NCI-H2196 treated with DMSO at 0.1 percent for 48 hours (cell line): ENCODE data around the gene CDC14B.
"Not testable (repeated sequence)": the region's sequence is repeated elsewhere in the genome, so short reads cannot be mapped to it uniquely, and the experiment has no call there.

Experiments
- DNase-seq: peaks from one replicate; lab custom pipeline; 2025; ENCODE audit not compliant: unreplicated experiment; lab: John Stamatoyannopoulos, UW

CDC14B gene

DNA sequence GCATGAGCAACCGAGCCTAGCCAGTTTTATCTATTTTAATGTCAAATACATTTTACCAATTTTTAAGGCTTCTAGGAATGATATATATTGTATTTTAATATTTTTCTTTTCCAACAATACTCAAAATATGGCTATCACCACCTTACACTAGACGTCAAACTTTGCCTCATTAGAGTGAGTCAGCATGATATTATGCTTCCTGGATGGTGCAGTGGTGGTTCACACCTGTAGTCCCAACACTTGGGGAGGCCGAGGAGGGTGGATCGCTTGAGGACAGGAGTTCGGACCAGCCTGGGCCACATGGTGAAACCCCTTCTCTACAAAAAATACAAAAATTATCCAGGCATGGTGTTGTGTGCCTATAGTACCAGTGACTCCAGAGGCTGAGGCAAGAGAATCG is 7.3 kb upstream of the CDC14B start:
- DNase-seq, result no peak

DNA sequence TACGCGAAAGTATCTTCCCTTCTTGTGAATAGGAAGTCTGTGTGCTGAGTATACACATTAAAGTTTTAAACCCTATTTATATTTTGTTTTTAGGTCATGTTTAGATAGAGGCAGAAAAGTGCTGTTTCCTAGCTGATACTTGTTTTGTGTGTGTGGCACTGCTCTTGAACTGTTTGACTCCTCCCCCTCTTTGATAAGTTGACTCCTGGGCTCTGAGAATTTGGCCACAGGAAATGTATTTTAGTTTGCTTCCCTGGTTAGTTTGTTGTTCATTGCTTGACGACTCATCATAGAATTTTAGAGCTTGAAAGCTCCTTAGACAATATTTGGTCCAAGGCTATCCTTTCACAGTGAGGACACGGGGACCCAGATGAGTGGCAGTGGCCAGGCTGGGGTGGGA is 2.0 kb upstream of the CDC14B start:
- no peak for DNase-seq

DNA sequence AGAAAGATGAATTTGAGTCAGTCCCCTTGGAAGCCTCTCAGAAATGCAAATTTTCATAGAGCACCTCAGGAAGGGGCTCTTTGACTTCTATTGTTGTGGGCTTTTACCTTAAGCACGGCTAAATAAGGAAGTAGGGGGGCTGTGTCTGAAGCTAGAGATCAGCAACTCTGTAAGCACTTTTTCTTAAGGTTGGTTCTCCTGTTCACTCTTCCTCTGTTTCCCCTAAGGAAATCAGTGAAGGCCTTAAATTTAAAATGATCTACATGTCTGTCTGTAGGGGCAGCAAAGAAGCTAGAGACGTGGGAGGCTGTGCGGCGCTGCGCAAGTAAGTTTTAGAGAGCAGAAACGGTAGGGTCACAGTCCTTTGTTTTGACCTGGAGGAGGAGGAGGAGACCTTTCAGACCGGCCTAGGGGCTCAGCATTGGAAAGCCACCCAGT is 1.2 kb upstream of the CDC14B start:
- DNase-seq, result no peak

DNA sequence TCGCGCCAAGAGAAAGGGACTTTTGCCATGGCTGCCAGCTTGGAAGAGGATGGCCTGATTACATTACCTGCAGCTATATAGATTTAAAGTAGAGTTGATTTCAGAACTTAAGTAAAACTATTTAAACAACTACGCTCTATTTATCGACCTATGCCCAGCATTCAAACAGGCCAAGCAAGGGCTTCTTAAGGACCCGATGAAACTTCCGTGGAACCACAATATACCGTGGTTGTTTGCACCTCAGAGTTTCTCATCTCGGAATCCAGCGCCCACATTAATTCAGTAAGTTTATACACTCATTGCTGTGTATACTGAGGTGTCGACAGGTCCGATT is 505 bp upstream of the CDC14B start:
- DNase-seq, result no peak

DNA sequence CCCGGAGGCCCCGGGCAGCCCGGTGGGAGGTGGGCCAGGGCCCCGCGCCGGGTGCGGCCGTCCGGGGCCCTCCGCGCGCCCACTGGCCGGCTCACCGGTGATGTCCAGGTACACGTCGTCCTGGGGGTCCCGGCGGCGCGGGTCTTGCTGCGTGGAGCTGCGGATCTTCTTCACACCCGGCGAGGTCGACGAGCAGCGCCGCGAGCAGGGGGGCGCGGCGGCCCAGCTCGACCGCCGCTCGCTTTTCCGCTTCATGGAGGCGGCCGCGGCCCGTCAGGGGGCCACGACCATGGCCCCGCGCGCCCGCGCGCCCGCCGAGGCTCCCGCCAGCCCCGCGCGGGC is 548 bp downstream of the CDC14B start:
- no peak for DNase-seq

DNA sequence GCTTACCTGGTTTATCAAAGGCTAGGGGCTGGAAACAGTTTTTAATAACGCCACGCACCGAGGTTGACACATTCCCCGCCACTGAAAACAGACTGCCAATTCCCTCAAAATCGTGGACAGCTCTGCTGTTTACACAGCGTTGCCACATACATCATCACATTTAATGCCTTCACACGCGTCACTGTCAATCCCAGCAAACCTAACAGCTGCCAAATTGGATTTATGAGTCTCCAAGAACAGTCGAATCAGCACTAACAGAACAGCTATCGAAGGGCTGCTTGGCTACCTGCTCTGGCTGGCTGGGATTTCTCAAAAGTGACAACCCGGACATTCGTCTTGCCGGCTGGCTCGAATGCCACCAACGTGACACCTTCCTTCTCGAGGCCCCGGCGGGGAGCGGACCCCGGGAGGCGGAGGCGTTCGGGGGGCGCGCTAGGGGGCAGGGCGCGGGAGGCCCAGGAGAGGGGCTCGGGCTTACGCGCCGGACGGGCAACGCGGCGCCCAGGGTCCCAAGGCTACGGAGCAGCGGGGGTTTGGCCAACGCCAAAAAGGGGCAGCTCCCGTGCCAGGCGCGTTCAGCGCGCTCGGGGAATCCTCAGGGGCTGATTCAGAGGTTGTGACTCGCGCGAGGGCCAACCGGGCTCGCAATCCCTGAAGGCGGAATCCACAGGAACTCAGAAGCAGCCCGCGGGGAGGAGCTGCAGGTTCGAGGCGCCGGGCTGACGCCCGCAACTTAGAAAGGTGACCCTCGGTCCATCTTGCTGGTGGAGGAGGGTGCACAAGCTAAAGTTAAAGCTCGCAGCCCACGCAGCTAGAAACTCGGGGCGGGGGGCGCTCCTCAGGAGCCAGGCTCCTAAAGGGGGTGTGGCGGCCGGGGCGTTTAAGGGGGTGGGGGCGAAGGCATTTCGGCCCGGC is 1.2 kb downstream of the CDC14B start:
- DNase-seq, result no peak

DNA sequence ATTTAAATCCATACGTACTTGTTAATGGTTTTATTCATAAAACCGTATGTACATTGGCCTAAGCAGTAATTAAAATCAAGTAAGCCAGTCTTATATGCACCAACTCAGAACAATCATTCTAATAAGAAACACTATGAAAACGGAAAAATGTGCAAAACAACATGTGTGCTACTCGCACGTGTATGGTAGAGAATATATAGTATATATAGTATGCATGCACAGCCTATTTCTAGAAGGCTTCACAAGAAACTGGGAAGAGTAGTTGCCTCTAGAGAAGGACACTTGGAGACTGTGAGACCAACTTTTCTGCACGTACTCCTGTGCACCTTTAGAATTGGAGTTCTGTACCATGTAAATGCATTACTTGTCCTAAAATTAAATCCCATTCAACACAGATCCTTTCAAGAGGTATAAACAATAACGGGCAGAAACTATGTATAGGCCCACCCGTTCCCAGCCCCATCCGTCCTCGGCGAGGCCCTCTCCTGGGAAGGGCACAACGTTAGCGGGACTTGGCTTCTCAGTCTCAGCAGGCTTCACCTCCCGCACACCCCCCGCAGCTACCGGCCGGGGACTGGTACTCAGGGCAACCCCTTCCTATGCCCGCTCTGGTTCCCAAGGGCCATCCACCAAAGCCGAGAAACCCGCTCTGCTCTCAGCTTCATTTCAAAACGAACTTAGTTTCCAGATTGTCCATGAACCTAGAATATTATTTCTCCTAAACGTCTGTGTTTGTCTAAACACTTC is 2.0 kb downstream of the CDC14B start:
- no peak for DNase-seq

DNA sequence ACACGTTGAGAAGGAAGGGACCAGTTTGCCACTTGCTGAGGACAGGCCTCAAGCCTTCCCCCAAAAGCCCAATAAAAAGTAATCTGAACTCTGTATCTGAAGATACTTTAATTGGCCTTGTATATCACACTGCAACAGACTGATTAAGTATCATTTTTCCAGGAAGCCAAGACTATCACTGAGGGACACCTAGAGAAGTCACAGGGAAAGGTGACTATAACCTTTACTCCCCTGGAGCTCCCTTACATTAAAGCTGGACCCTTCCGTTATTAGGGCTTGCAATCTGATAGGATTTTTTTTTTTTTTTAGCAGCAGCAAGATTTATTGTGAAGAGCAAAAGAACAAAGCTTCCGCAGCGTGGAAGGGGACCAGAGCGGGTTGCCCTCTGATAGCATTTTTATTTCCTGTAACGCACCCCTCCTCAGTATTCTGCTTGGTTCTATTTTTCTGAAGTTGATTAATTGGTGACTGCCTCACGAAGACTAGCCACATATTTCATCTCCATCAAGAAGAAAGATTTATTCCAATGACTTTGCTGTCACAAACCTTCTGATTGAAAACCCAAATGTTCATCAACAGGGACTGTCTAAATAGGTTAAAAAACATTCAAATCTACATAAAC is 2.7 kb downstream of the CDC14B start:
- no peak for DNase-seq

DNA sequence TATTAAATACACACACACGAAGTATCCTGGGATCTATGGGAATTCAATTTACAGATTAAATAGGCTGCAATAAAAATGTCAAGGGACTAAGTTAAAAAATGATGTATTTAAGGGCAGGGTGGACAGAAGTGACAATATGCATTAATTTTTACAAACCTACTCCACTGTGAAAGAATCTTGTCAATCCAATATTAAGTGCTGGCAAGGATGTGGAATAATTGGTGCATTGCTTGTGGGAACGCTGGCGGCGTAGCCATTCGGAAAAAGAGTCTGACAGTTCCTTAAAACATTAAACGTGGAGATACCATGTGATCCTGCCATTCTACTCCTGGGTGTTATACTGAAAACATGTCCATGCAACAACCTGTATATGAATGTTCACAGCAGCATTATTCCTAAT is 4.2 kb downstream of the CDC14B start:
- no peak for DNase-seq

DNA sequence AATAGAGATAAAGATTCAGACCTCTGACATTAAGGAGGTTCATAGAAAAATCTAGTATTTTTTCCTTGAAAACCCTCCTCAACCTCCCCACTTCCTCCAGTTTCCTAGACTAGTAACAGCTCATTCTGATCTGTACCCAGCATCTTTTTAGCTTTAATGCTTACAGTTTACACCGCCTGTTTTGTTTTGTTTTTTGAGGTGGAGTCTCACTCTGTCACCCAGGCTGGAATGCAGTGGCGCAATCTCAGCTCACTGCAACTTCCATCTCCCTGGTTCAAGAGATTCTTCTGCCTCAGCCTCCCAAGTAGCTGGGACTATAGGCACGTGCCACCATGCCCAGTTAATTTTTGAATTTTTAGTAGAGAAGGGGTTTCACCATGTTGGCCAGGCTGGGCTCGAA is 5.0 kb downstream of the CDC14B start:
- DNase-seq, result not testable (repeated sequence)

DNA sequence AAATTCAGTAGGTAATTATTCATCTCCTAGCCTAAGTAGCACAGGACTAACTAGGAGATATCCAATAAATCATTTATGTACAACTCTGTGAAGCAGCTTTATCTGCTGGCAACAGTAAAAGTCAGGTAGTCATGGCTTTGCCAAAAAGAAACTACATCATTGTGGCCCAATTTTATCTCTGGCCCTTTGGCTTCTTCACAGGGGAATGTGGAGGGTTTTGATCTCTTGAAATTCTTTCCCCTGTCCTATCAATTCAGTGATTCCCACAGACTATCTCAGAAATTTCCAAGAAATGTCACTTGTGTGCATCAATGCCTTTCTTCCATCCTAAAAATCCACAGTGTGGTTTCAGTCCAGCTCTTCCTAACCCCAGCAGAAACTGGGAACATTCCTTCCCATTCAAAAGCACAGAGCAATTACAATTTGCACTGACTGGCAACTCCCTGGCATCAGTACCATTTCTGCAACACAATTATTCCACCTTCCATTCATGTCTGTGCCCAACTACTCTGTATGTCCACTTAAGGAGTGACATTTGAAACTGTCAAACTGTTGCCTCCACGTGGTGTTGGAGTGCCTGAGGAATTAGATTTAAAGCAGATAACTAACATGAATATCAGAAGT is 6.6 kb downstream of the CDC14B start:
- no peak for DNase-seq

DNA sequence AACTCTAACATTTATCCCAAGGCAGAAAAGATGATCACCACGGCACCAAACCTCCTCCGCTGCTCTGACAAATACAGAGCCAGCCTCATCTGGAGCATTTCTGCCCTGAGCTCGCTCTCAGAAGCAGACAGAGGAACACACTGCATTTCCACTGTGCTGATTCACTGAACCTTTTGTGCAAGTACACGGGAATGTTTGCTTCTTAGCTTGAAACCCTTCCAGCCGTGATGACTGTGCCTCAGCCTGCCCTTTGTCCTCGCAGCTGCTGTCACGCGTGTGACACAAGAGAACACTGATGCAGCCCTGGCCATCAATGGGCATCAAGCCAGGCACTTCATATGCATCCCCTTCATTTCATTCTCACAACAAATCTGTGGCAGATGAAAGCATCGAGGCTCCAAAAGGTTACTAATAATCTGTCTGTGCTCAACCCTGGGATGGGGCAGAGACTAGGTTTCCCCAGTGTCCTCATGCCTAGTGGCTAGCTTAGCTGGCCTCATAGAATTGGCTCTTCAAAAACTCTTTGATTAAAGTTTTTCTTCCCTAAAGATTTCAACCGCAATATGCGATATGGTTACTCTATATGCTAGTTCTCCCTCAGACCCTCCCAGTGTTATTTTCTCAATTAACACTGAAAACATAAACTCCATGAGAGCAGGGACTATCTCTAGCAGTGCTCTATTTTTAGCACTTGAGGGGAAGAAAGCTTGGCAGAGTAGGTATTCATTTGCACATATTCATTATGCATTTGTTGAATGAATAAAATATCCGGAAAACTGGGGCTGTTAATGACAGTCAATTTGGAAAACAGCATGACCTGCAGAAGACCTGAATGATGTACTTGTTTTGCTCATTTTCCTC is 7.3 kb downstream of the CDC14B start:
- DNase-seq, result no peak

DNA sequence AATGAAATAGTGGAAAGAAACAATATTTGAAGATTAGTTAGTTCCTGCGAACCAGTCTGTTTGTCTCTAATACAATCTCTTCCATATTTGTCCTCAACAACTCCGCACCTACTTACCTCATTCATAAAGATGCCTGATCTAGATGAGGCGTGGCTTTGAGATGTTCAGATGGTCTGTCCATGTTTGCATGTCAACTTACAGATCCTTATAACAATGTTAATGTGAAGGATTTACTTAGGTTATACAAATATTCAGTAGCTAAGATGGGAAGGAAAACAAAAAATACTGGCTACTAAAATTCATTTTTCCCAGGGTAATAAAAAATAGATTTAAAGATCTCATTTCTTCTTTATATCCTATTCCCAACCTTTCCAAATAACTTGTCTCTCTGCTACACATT is 8.3 kb downstream of the CDC14B start:
- no peak for DNase-seq

DNA sequence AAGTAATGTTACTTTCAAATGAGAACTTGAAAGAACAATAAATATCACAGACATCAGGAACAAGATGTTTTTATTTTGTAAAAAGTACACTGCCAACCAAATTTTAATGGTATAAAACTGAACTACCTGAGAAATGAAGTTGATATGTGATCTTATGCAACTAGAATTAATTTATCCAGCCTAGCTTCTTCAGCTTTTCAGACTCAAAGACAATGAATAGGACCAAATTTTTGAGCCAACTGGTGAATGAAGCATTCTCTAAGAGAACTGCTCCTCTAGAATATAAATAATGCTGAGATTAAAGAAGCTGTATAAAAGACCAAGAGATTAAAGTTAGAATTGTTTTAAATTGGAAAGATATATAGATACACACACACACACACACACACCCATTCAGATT is 9.9 kb downstream of the CDC14B start:
- no peak for DNase-seq

DNA sequence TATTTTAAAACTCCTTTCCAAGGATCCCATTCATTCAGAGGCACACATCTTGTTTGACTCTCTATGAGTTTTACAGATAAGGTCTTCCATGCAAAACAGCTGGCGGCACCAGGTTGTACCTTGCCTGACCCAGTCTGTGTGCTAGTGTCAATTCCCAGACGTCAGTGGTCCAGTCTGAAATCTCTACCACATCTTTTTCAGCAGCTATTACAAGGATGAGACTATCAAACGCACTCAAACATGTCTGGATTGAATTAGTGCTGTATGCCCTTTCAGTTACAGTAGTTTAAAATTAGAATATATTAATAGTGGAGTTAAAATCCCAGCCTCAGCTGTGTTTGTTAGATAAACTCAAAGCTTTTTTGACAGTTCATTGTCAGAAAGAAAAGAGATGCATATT is 11.7 kb downstream of the CDC14B start:
- no peak for DNase-seq

DNA sequence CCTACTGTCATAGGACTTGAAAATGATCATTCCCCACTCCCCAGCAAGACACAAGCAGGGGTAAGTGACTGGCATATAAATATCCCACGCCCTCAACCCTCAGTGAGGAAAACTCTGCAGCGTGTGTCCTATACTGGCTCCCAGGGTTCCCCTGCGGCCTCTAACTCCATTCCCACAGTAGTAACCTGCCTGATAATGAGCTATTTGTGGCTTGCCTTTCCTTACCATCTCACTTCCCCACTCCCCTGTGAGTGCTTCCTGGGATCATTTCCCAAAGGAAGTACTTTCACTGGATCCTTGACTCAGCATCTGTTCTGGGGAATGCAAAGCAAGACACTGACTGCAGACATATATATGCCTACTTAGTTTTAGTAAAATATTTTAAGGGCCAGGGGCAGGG is 14.3 kb downstream of the CDC14B start:
- DNase-seq, result no peak

DNA sequence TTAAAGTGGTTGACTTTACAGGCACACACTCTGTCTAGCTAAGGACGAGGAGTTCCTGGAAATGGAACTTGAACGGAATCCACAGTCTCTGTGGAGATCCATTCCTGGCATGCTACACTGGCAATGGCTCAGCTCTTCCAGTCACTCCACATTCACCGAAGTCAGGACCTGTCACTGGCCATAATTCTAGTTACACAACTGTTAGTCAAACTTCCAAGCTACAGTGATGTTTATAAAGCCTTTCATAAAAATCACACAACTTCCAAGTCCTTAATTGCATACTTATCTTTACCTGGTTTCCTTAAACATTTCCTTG is 15.7 kb downstream of the CDC14B start:
- no peak for DNase-seq

DNA sequence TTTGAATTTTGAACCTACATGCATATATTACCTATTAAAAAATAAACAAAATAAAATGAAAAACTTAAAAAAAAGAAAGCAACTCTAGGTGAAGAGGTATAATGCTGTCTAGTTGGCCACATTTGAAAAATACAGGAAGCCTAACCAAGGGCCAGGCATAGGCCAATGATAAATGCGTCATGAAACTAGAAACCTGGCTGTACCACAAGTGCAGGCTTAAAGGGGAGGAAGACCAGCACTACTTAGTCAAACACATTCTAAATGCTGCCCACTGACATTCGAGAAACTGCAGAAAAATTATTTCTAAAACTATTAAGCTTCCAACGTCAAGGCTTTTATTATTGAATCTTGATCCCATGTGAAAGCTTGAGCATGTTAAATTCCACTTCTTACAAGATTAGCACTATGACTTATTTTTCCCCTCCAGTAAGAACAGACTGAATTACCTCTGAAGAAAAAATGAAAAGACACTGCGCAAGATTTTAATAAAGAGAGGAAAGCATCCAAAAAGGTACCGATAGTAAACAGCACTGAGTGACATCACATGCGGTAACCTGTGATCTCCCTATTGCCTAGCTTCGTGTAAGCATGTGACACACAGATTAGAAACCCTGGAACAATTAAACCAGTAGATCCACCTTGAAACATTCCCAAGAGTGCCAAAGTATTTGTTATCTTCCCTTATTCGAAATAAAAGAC is 16.2 kb downstream of the CDC14B start:
- no peak for DNase-seq

DNA sequence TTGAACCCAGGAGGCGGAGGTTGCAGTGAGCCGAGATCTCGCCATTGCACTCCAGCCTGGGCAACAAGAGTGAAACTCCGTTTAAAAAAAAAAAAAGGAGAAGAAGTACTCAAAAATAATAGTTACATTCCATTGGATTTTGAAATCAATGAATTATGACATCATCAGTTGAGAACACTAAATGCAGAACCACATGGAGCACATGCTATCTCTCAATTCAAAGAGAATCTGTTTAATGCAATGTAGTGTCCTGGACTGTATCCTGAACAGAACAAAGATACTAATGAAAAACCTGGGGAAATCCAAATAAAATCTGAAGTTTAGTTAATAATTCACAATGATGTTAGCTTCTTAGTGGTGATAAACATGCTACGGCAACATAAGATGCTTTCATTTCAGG is 20.3 kb downstream of the CDC14B start:
- no peak for DNase-seq

DNA sequence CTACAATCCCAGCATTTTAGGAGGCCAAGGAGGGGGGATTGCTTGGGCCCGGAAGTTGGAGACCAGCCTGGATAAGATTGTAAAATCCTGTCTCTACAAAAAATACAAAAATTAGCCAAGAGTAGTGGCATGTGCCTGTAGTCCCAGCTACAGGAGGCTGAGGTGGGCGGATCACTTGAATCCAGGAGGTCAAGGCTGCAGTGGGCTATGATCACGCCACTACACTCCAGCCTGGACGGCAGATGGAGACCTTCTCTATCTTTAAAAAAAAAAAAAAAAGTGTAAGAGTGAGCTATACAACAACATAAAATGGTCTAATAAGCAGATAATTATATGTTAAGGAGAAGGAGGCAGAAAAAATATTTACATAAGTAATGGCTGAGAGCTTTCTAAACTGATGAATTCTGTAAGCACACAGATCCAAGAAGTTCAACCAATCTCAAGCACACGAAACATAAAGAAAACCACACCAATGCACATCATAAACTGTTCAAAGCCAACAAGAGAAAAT is 23.0 kb downstream of the CDC14B start:
- DNase-seq, result no peak
